NT2/D1 (cell line): ENCODE data around the gene JOSD1.

Experiments used
- SUZ12 ChIP-seq: IDR thresholded peaks from 2 replicates; pipeline ENCODE4 v1.6.1; 2011; ENCODE audit not compliant: insufficient read length, insufficient read depth; ENCODE audit errors: extremely low read depth
- YY1 ChIP-seq: IDR thresholded peaks from 2 replicates; pipeline ENCODE4 v1.6.1; 2011; ENCODE audit not compliant: insufficient read length, insufficient read depth
- ZNF274 ChIP-seq: IDR thresholded peaks from 2 replicates; pipeline ENCODE4 v1.6.1; 2011; ENCODE audit warnings: mild to moderate bottlenecking, low read depth, low read length

- TF ChIP-seq ZNF274 (no peak), SUZ12 (no peak), YY1 (no peak)
Observed at GRCh38 chr22:38733724-38734381, 33.1 kb upstream of the JOSD1 start.
